Activated T-cell treated with anti-CD3 and anti-CD28 coated beads, Interleukin-2, amount 50 U/mL, for 24 hours (primary cell): ENCODE results near the gene GYS1.
"Not testable (repeated sequence)": the region's sequence is repeated elsewhere in the genome, so short reads cannot be mapped to it uniquely, and the experiment has no call there.

Source experiments
- DNase-seq: peaks from one replicate; pipeline ENCODE4 v3.0.0-alpha.2; 2020
- H3K27ac Mint-ChIP-seq: 2 replicates; pipeline ENCODE4 v1.8.0; 2020; ENCODE audit warnings: mild to moderate bottlenecking, mixed read lengths
- H3K27me3 Mint-ChIP-seq: 2 replicates; pipeline ENCODE4 v1.8.0; 2020; ENCODE audit warnings: mixed read lengths
- H3K36me3 Mint-ChIP-seq: 2 replicates; pipeline ENCODE4 v1.8.0; 2020; ENCODE audit warnings: low read depth, mixed read lengths
- H3K4me1 Mint-ChIP-seq: 2 replicates; pipeline ENCODE4 v1.8.0; 2020; ENCODE audit warnings: low read depth, mixed read lengths
- H3K4me3 Mint-ChIP-seq: 2 replicates; pipeline ENCODE4 v1.8.0; 2020; ENCODE audit warnings: mild to moderate bottlenecking, moderate library complexity, mixed read lengths
- H3K9me3 Mint-ChIP-seq: 2 replicates; pipeline ENCODE4 v1.8.0; 2020; ENCODE audit warnings: mixed read lengths

GYS1 gene

GRCh38 chr19:48993175-48994034, at the start of gene GYS1, which contains the start of gene RUVBL2:
Gene GYS1, minus strand, starts transcription at chr19:48993309. Its CDS starts 197 bp downstream, at chr19:48993112.
Gene RUVBL2, plus strand, starts transcription at chr19:48993887. Its CDS starts 25 bp downstream, at chr19:48993912.
- Mint-ChIP-seq H3K4me1 (peaks cover 56% of the 10 kb centered on the region), H3K27ac (peak within 1 kb of the TSS; percentile 98), H3K36me3 (peaks cover 61% of the 10 kb centered on the region), H3K4me3 (peak within 1 kb of the TSS; percentile 99), H3K9me3 (no peaks in the 10 kb centered on the region), H3K27me3 (no peaks in the 10 kb centered on the region)
- peak; percentile 99 for DNase-seq

DNA sequence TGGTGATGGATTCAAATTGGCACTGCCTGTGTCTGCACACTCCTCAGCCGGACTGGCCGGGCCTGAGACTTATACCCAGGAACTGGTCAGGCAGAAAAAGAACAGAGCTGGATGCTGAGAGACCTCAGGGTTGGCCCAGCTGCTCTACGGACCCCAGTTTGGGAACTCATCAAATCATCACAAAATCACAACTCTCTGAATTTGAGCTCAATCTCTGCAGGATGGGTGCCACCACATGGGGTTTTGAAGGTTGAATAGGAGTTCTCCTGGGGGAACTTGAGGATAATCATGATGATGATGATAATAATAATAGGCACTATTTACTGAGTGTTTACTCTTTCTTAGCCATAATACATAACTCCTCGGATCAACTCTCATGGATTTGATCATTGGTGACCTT, 49.6 kb upstream of the GYS1 start:
- H3K4me1 Mint-ChIP-seq, H3K4me3 Mint-ChIP-seq, H3K27me3 Mint-ChIP-seq, H3K9me3 Mint-ChIP-seq, H3K27ac Mint-ChIP-seq, H3K36me3 Mint-ChIP-seq, DNase-seq: not testable (repeated sequence)

DNA sequence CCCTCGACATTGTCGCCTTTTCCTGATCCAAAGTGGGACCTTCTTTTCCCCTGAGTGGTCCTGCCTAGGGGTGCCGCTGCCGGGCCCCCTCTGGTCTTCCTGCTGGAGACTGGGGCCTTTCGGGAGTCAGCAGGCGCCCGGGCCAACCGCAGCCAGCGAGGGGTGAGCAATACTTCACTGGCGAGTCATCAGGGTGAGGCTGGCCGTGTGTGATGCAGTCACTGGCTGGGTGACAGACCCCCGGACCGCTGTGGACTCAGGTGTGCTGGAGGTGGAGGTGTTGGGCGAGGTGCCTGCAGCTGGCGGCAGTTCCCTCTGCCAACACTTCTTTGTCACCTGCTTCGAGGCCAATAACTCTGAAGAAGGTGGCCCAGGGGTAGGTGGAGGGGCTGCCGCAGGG, 49.1 kb upstream of the GYS1 start:
- H3K36me3 Mint-ChIP-seq = no peaks in the 10 kb centered on the region
- no peaks in the 10 kb centered on the region for H3K4me1 Mint-ChIP-seq
- H3K4me3 Mint-ChIP-seq = no peak overlapping the region
- H3K27me3 Mint-ChIP-seq = no peaks in the 10 kb centered on the region
- H3K9me3 Mint-ChIP-seq = no peaks in the 10 kb centered on the region
- DNase-seq = no peak
- H3K27ac Mint-ChIP-seq = no peak overlapping the region

- H3K4me3 Mint-ChIP-seq, H3K9me3 Mint-ChIP-seq, DNase-seq, H3K4me1 Mint-ChIP-seq, H3K27ac Mint-ChIP-seq, H3K36me3 Mint-ChIP-seq, H3K27me3 Mint-ChIP-seq: not testable (repeated sequence)
These were observed 46.6 kb upstream of the GYS1 start for GRCh38 chr19:49039736-49040135.

DNA sequence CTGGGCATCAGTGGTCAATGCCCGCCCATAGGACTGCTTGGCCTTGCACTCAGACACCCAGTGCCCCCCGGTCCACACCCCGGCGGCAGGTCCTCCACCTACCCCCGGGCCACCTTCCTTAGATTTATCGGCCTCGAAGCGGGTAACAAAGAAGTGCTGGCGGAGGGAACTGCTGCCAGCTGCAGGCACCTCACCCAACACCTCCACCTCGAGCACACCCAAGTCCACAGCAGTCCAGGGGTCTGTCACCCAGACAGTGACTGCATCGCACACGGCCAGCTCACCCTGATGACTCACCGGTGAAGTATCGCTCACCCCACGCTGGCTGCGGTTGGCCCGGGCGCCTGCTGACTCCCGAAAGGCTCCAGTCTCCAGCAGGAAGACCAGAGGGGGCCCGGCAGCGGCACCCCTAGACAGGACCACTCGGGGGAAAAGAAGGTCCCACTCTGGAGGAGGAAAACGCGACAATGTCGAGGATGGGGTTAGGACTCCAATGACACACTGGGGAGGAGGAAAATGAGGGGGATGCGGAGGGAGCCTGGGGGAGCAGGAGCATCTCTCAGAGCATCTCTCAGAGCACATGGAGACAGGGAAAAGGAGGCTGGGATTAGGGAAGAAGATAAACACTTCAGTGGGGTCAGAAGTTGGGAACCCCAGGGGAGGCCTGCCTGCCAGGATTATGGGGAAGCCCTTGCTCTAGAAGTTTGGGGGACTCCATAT, 45.6 kb upstream of the GYS1 start:
- not testable (repeated sequence) for H3K27ac Mint-ChIP-seq, H3K4me3 Mint-ChIP-seq, H3K36me3 Mint-ChIP-seq, H3K4me1 Mint-ChIP-seq, H3K9me3 Mint-ChIP-seq, DNase-seq, H3K27me3 Mint-ChIP-seq

- H3K27ac Mint-ChIP-seq, H3K36me3 Mint-ChIP-seq, H3K27me3 Mint-ChIP-seq, H3K4me3 Mint-ChIP-seq, H3K4me1 Mint-ChIP-seq, DNase-seq, H3K9me3 Mint-ChIP-seq: not testable (repeated sequence)
These were observed 45.0 kb upstream of the GYS1 start for GRCh38 chr19:49038111-49038510.

DNA sequence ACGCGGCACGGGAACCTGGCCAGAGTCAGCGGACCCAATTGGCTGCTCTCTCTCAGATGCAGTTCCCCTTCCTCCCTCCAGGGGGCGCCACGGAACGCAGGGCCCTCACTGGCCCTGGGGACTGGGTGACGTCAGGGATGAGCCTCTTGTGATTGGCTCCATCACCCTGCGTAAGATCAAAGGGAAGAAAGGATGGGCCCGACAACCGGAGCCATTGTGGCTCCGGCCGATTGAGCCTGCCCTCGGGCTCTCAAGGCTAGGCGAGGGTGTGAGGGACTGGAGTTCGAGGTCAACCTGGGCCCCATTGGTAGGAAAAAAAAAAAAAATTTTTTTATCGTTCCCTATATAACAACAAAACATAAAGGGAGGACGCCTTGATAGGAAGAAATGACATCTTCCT, 43.7 kb upstream of the GYS1 start, which contains the start of gene CGB1:
CGB1 (minus strand) TSS at position 81 of the 400 bp plus-strand sequence. CDS start 184 bp downstream, outside the sequence.
- DNase-seq = peak; percentile 69
- H3K9me3 Mint-ChIP-seq, H3K4me1 Mint-ChIP-seq, H3K27ac Mint-ChIP-seq, H3K27me3 Mint-ChIP-seq, H3K4me3 Mint-ChIP-seq, H3K36me3 Mint-ChIP-seq: not testable (repeated sequence)

DNA sequence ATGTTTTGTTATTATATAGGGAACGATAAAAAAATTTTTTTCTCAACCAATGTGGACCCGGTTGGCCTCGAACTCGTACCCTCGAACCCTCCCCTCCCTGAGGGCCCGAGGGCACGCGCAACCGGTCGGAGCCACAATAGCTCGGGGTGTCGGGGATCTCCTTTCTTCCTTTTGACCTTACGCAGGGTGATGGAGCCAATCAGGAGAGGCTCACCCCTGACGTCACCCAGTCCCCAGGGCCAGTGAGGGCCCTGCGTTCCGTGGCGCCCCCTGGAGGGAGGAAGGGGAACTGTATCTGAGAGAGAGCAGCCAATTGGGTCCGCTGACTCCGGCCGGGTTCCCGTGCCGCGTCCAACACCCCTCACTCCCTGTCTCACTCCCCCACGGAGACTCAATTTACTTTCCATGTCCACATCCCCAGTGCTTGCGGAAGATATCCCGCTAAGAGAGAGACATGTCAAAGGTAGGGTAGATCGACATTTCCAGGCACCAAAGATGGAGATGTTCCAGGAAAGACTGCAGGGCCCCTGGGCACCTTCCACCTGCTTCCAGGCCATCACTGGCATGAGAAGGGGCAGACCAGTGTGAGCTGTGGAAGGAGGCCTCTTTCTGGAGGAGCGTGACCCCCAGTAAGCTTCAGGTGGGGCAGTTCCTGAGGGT, 38.7 kb upstream of the GYS1 start, which contains the start of gene CGB2:
CGB2 (plus strand) TSS at position 249 of the 660 bp plus-strand sequence; CDS start at position 455, 206 bp downstream.
- not testable (repeated sequence) for H3K9me3 Mint-ChIP-seq, H3K36me3 Mint-ChIP-seq, H3K27me3 Mint-ChIP-seq, H3K4me1 Mint-ChIP-seq
- peak; percentile 85 for DNase-seq
- Mint-ChIP-seq H3K4me3 (peak within 1 kb of the TSS; percentile 55), H3K27ac (peak within 1 kb of the TSS; percentile 90)

- DNase-seq, H3K4me1 Mint-ChIP-seq, H3K36me3 Mint-ChIP-seq, H3K4me3 Mint-ChIP-seq, H3K27me3 Mint-ChIP-seq, H3K27ac Mint-ChIP-seq, H3K9me3 Mint-ChIP-seq: not testable (repeated sequence)
These were observed 37.2 kb upstream of the GYS1 start for GRCh38 chr19:49030323-49030722.

DNA sequence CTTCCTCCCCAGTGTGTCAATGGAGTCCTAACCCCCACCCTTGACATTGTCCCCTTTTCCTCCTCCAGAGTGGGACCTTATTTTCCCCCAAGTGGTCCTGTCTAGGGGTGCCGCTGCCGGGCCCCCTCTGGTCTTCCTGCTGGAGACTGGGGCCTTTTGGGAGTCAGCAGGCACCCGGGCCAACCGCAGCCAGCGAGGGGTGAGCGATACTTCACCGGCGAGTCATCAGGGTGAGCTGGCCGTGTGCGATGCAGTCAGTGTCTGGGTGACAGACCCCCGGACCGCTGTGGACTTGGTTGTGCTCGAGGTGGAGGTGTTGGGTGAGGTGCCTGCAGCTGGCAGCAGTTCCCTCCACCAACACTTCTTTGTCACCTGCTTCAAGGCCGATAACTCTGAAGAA, 36.6 kb upstream of the GYS1 start:
- not testable (repeated sequence) for H3K27me3 Mint-ChIP-seq, H3K9me3 Mint-ChIP-seq, H3K36me3 Mint-ChIP-seq, H3K4me3 Mint-ChIP-seq, H3K4me1 Mint-ChIP-seq, H3K27ac Mint-ChIP-seq, DNase-seq

DNA sequence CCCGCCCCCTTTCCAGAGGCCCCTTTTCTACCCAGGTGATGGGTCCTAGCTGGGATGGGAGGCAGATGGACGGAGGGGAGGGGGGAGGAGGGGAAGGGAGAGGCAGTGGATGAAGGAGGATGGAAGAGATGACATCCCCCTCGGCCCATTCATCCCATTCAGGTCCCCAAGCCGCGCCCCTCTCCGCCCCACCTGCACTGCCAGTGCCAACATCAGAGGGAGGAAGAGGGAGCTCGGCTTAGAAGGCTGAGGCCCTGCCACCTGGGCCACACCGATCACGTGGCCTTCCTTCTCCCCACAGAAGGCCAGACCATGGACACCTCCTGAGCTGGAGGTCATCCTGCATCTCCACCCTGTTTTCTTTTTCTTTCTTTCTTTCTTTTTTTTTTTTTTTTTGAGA, 35.6 kb upstream of the GYS1 start:
- DNase-seq, H3K4me1 Mint-ChIP-seq, H3K4me3 Mint-ChIP-seq, H3K36me3 Mint-ChIP-seq, H3K27me3 Mint-ChIP-seq, H3K27ac Mint-ChIP-seq, H3K9me3 Mint-ChIP-seq: not testable (repeated sequence)

- peaks cover 14% of the 10 kb centered on the region for H3K4me1 Mint-ChIP-seq
- not testable (repeated sequence) for H3K27me3 Mint-ChIP-seq, H3K36me3 Mint-ChIP-seq, H3K4me3 Mint-ChIP-seq, DNase-seq, H3K9me3 Mint-ChIP-seq, H3K27ac Mint-ChIP-seq
These were observed 32.5 kb upstream of the GYS1 start for GRCh38 chr19:49025599-49025998.

GRCh38 chr19:49025088-49025487, 32.0 kb upstream of the GYS1 start:
- DNase-seq, H3K27ac Mint-ChIP-seq, H3K4me3 Mint-ChIP-seq, H3K36me3 Mint-ChIP-seq, H3K27me3 Mint-ChIP-seq, H3K9me3 Mint-ChIP-seq: not testable (repeated sequence)
- H3K4me1 Mint-ChIP-seq = peaks cover 14% of the 10 kb centered on the region

DNA sequence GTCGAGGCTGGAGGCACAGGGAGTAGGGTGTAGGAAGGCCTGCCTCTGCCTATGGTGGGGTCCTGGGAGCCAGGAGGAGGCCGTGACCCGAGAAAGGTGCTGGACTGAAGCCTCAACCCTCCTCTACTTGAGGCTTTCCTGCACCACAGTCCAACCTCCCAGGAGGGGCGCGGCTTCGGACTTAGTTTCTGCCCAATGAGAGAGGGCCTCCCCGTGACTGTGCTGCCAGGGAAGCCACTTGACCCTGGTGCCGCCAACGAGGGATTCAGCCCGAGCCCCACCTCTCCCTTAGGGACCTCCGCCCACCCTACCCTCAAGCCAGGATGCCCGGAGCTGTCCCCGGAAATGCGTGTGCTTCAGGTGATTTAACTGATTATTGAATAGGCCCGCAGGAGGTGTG, 31.1 kb upstream of the GYS1 start, which contains the start of gene CGB3:
CGB3 (minus strand) TSS at position 101 of the 400 bp plus-strand sequence. CDS start 362 bp downstream, outside the sequence.
- peaks cover 19% of the 10 kb centered on the region for H3K4me1 Mint-ChIP-seq
- not testable (repeated sequence) for DNase-seq, H3K4me3 Mint-ChIP-seq, H3K27me3 Mint-ChIP-seq, H3K36me3 Mint-ChIP-seq, H3K9me3 Mint-ChIP-seq, H3K27ac Mint-ChIP-seq
